SH-SY5Y (cell line): Measurements from ENCODE around the gene TOR1AIP2.

Source experiments
- GATA2 ChIP-seq: IDR thresholded peaks from 2 replicates; pipeline ENCODE4 v1.6.1; 2011; ENCODE audit warnings: mild to moderate bottlenecking, low read depth, low read length
- GATA3 ChIP-seq: IDR thresholded peaks from 2 replicates; pipeline ENCODE4 v1.6.1; 2011; ENCODE audit warnings: low read depth, mild to moderate bottlenecking, low read length, moderate library complexity

- TF ChIP-seq GATA2 (no peak), GATA3 (no peak)
These were observed 49.2 kb upstream of the TOR1AIP2 start for GRCh38 chr1:179926850-179927205.
